ENCODE data around the gene CLSTN1. TPM values are rescaled to one million over a fixed set of nuclear protein-coding genes. Genes with fewer than 3 reads are reported as not detected.

CLSTN1 gene
- total and polyA plus RNA-seq, 2 of the 8 experiments (the other 6 are each of a cell fraction or from before 2014, with no cell fraction given), result 34.2 to 97.4 TPM

DNA sequence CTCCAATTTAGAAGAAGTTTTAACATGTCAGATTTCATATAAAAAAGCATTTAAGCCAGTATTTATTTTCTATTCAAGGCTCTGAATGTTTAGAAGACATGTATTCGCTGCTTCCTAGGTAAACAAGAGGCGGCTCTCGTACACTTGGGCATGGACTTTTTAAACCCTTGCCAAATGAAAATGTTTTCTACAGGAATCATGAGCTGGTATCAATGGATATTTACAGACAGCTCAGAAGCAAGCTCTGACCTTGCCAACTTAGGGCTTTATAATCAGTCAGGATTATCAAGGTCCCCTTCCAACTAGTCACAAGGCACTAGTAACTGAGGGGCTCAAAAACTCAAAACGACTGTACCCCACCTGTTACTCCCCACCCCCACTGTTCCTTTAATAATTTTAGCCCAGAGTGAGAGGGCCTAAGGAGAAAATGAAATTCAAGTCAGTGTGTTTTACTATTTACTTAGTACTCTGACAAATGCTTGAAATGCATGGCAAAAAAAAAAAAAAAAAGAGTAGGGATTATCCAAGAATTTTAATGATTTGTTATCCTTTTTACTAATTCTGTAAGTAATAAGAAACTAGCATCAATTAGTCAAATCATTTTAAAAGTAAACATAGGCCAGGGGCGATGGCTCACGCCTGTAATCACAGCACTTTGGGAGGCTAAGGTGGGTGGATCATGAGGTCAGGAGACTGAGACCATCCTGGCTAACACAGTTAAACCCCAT lies 12.4 kb downstream of the CLSTN1 start:
- Histone ChIP-seq H4K5ac (ENCODE audit: insufficient read length, low read depth, low read length) (no peak overlapping the region), H4K20me1 (replicated peaks in 1 of 2; ENCODE audit: control insufficient read depth in 1 of 2, insufficient read depth in 2 of 2, low read length in 2 of 2) (peaks cover 14 to 18% of the 10 kb centered on the region in 2 experiments), H3K79me2 (ENCODE audit: control insufficient read depth in 1 of 2, insufficient read depth in 2 of 2, low read length in 2 of 2) (peaks cover 25 to 96% of the 10 kb centered on the region in 2 experiments), H3K56ac (replicated peaks; ENCODE audit: insufficient read length, low read depth, low read length) (no peak overlapping the region), H3K27me3 (replicated peaks in 1 of 4; ENCODE audit: control insufficient read depth in 3 of 4, extremely low read depth in 1 of 4, insufficient read depth in 3 of 4, low read length in 3 of 4) (no peaks in the 10 kb centered on the region), H3K9ac (replicated peaks in 1 of 4; ENCODE audit: extremely low read depth in 1 of 4, low read depth in 3 of 4, low read length in 3 of 4) (no peak overlapping the region), H3K27ac (ENCODE audit: low read depth, low read length) (no peak overlapping the region), H3K36me3 (ENCODE audit: control insufficient read depth in 2 of 4, insufficient read depth in 4 of 4, low read length in 3 of 4) (no peaks in the 10 kb centered on the region), H3K9me3 (ENCODE audit: insufficient read depth in 2 of 2, low read depth in 1 of 2, low read length in 1 of 2) (no peaks in the 10 kb centered on the region), H3K23ac (ENCODE audit: insufficient read length) (no peak overlapping the region), H2BK12ac (ENCODE audit: low read depth, low read length) (no peak overlapping the region), H4K8ac (ENCODE audit: extremely low read depth, insufficient read depth, low read length) (no peak overlapping the region), H2BK15ac (ENCODE audit: low read length) (no peak overlapping the region), H4K91ac (replicated peaks; ENCODE audit: insufficient read length, low read length) (no peak overlapping the region), H2AFZ (ENCODE audit: low read length) (no peak overlapping the region), H2BK120ac (replicated peaks; ENCODE audit: low read depth, low read length) (no peak overlapping the region), H3K4me3 (ENCODE audit: extremely low read depth in 1 of 4, insufficient read depth in 2 of 4, low read depth in 3 of 4, low read length in 4 of 4) (no peak overlapping the region), H3K4me2 (ENCODE audit: insufficient read depth in 1 of 2, low read depth in 2 of 2, low read length in 2 of 2) (no peak overlapping the region), H2AK5ac (ENCODE audit: low read depth, low read length) (no peak overlapping the region), H3K18ac (ENCODE audit: extremely low read depth, low read length) (no peak overlapping the region), H3K4ac (replicated peaks; ENCODE audit: insufficient read length, low read depth, low read length) (no peak overlapping the region), H2BK5ac (ENCODE audit: low read depth, low read length) (no peak overlapping the region), H3K79me1 (ENCODE audit: low read depth, low read length) (peaks cover 7% of the 10 kb centered on the region), H2BK20ac (ENCODE audit: low read length) (no peak overlapping the region), H3K14ac (ENCODE audit: insufficient read length) (no peak overlapping the region), H3K4me1 (replicated peaks in 1 of 4; ENCODE audit: control insufficient read depth in 3 of 4, insufficient read depth in 4 of 4, low read length in 3 of 4) (peaks cover 0 to 4% (median 3%) of the 10 kb centered on the region in 4 experiments; a peak in 2 of 7 replicates), H3K23me2 (ENCODE audit: low read depth, low read length) (peaks cover 2% of the 10 kb centered on the region; the same call in 1 of the 2 replicates)
- CTCF ChIA-PET (ENCODE audit: partially characterized antibody), result interaction anchor here (0.8 kb wide), 1 partner anchor 27 kb away, joined by 3 read pairs; no protein-coding TSS in a partner anchor
- TF ChIP-seq CREB1 (IDR thresholded peaks at IDR 0.05), result no peak
- no peak for TF ChIP-seq RAD21 (IDR thresholded peaks at IDR 0.05 in 1 of 2, conservative IDR thresholded peaks at IDR 0.05 in 1 of 2; ENCODE audit: low read depth in 2 of 2, low read length in 2 of 2)
- no peak for TF ChIP-seq RNF2 (IDR thresholded peaks at IDR 0.05; ENCODE audit: borderline replicate concordance, low read depth, low read length, missing control alignments, poor library complexity, severe bottlenecking)
- no peak for TF ChIP-seq TAF1 (IDR thresholded peaks at IDR 0.05; ENCODE audit: low read depth, low read length)
- TF ChIP-seq EGR1 (IDR thresholded peaks at IDR 0.05; ENCODE audit: borderline replicate concordance, low read depth, low read length), result no peak
- no peak for TF ChIP-seq BRCA1 (IDR thresholded peaks at IDR 0.05; ENCODE audit: low read depth, low read length)
- TF ChIP-seq POLR2A (IDR thresholded peaks at IDR 0.05; ENCODE audit: control extremely low read depth in 1 of 2, low read depth in 2 of 2, low read length in 2 of 2), result no peak
- no peak for TF ChIP-seq TEAD4 (IDR thresholded peaks at IDR 0.05; ENCODE audit: low read depth, low read length)
- no peak for TF ChIP-seq TAF7 (optimal IDR thresholded peaks at IDR 0.05; ENCODE audit: borderline replicate concordance, low read depth, low read length)
- no peak for DNase-seq (ENCODE audit: low read depth in 1 of 2, low spot score in 2 of 2)
- POLR2A ChIA-PET (ENCODE audit: partially characterized antibody), result no interaction called here
- 90% methylated on average over 6 of the region's 6 CpGs; no CpG with 5 or more reads in 1 of the 2 experiments for WGBS, 2 experiments (ENCODE audit: extremely low coverage in 1 of 2, insufficient coverage in 1 of 2, insufficient read length in 1 of 2, insufficient replicate concordance in 2 of 2, low coverage in 1 of 2, low lambda C conversion rate in 2 of 2, missing lambda C conversion rate in 1 of 2)
- FAIRE-seq, result no peak

Measured in H1 (cell line).